Activated CD4-positive, alpha-beta memory T cell treated with anti-CD3 and anti-CD28 coated beads for 36 hours (primary cell): ENCODE measurements around the gene SPSB3. TPM values are rescaled to one million over a fixed set of nuclear protein-coding genes. Genes with fewer than 3 reads are reported as not detected.

Experiments
- CTCF ChIA-PET: fragments of 350-600 bp; sonication (Branson Sonifier 250); formaldehyde crosslinking; loops from one replicate; lab custom pipeline; 2021; ENCODE audit warnings: antibody characterized with exemption, inconsistent platforms; lab: Charles Lee
- POLR2A ChIA-PET: fragments of 350-600 bp; sonication (Branson Sonifier 250); formaldehyde crosslinking; loops from one replicate; lab custom pipeline; 2021; ENCODE audit warnings: antibody characterized with exemption; lab: Charles Lee
- DNase-seq: peaks from one replicate; pipeline ENCODE4 v3.0.0-alpha.2; 2020
- H3K27ac Mint-ChIP-seq: one replicate; pipeline ENCODE4 v1.8.0; 2021; ENCODE audit warnings: mixed read lengths
- H3K27me3 Mint-ChIP-seq: one replicate; pipeline ENCODE4 v1.8.0; 2021; ENCODE audit warnings: mixed read lengths
- H3K36me3 Mint-ChIP-seq: one replicate; pipeline ENCODE4 v1.8.0; 2021; ENCODE audit warnings: mixed read lengths
- H3K4me1 Mint-ChIP-seq: one replicate; pipeline ENCODE4 v1.8.0; 2021; ENCODE audit warnings: low read depth, mixed read lengths
- H3K4me3 Mint-ChIP-seq: one replicate; pipeline ENCODE4 v1.8.0; 2021; ENCODE audit warnings: mild to moderate bottlenecking, mixed read lengths
- H3K9me3 Mint-ChIP-seq: one replicate; pipeline ENCODE4 v1.8.0; 2021; ENCODE audit warnings: mixed read lengths
- intact Hi-C: fragments of 100-400 bp; cut with micrococcal nuclease; formaldehyde crosslinking; loops from one replicate; pipeline ENCODE4 v1.15.1; 2023
- total RNA-seq, 2 experiments: library from RNA; stranded (reverse); gene quantifications; one replicate each; pipeline ENCODE4 v1.2.3, GENCODE V29; 2021

The SPSB3 gene
- total RNA-seq, 2 experiments from 2014 or later = 21.2 to 21.8 TPM

DNA sequence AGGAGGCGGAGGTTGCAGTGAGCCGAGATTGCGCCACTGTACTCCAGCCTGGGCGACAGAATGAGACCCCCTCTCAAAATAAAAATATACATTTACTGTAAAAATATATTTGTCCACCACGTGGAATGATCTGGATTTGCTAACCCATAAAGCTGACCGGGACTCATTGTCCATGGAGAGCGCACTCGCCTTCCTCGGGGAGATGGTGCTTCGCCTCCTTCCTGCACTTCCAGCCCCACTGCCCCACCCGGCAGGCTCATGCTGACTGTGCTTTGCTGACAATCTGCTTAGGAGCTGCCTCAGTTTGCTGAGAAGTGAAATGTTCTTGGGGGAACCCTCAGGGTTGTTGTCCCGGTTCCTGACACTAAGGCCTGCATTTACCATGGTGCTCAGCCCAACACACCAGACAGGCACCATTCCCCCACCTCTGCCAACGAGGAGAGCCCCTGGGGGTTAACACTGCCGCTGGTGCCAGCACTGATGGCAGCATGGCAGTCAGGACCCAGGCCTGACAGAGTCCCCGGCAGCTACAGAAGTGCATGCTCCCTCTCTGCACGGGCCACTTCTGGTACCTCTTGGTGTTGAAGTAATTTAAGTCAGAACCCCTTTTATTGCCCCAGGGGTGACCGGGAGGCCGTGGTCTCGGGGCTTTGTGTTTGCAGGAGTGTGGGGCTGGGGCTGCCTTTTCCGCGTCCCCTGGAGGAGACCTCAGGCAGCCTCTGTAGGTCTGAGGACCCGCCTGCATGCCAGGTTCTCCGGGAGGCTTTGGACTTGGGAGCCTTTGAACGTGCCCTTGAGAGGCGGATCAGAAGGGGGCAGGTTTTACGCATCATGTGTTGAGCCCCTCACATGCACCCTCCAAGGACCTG is 2.8 kb upstream of the SPSB3 start:
- no peak for DNase-seq
- H3K36me3 Mint-ChIP-seq = peaks cover 6% of the 10 kb centered on the region
- no peak overlapping the region for H3K27ac Mint-ChIP-seq
- ChIA-PET CTCF (interaction anchor here (3.5 kb wide), 1 partner anchor 12 kb away, joined by 42 read pairs; the partner anchor contains the start of genes EME2, MRPS34 and NME3), POLR2A (interaction anchor here (0.6 kb wide), 1 partner anchor 50 kb away, joined by 3 read pairs; no protein-coding TSS in a partner anchor)
- H3K4me3 Mint-ChIP-seq = peak overlapping the region; percentile 45
- peaks cover 20% of the 10 kb centered on the region for H3K4me1 Mint-ChIP-seq
- H3K9me3 Mint-ChIP-seq = no peaks in the 10 kb centered on the region
- intact Hi-C loops = no loop called here
- H3K27me3 Mint-ChIP-seq = no peaks in the 10 kb centered on the region

DNA sequence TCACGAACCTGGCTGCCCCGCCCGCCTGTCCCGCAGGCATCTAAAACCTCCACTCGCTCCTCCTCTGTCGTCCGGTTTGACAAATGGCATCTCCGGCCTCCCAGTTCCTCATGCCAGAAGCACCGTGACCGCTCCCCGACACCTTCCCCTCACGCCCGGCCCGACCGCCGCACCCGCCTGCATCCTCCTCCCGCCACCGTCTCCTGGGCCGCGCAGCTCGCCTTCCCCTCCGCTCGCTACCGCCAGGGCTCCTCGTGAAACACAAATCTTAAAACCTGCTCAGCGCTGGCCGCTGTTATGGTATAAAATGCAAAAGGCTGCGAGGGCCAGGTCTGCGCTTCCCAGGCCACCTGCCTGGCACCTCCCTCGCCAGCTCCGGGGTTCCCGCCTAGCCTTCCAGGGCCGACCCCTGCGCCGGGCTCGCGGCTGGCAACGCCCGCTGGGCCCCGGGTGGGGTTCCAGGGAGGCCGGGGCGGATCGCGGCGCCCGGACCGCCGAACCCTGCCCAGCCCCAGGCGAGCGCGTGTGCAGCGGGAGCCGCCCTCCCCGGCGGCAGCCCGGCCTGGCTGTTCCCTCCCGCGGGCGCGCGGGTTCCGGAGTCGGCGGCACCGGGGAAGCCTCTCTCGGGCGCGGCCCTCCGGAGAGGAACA is 488 bp downstream of the SPSB3 start:
- H3K9me3 Mint-ChIP-seq = no peaks in the 10 kb centered on the region
- peaks cover 20% of the 10 kb centered on the region for H3K4me1 Mint-ChIP-seq
- intact Hi-C loops = loop anchor here (1.0 to 2.0 kb wide), 3 partner anchors 9 to 161 kb away; partner anchors contain the start of genes HAGH, MRPS34 and MSRB1
- H3K27ac Mint-ChIP-seq = peak overlapping the region; percentile 65
- no peaks in the 10 kb centered on the region for H3K27me3 Mint-ChIP-seq
- POLR2A ChIA-PET = interaction anchor here (0.7 to 5.4 kb wide), 10 partner anchors 8 to 403 kb away, joined by 3 to 56 read pairs (median 4); partner anchors contain the start of genes EME2, FAHD1, HAGH and MRPS34
- CTCF ChIA-PET = interaction anchor here (0.9 to 3.5 kb wide), 11 partner anchors 9 to 374 kb away, joined by 3 to 42 read pairs (median 3); partner anchors contain the start of genes EME2, JPT2, MAPK8IP3 and MRPS34
- peaks cover 3% of the 10 kb centered on the region for H3K36me3 Mint-ChIP-seq
- H3K4me3 Mint-ChIP-seq = peak overlapping the region; percentile 76
- peak; percentile 47 for DNase-seq

DNA sequence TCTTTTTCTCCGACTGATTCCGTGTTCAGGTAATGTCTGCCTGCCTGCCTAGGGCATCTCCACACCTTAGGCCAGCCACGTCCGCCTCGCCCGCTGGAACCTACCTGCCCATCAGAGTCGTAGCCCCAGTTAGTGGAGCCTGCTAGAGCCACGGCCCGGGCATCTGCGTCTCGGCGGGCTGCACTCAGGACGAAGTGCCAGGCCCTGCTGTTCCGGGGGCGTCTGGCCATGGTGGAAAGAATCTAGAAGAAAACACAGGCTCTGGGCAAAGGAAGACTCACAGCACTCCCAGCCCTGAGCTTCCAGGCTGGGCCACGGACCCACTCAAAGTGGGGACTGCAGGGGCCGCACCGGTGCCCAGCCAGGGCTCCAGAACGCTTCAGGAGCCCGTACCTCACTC is 1.1 kb downstream of the SPSB3 start:
- no peak overlapping the region for H3K27ac Mint-ChIP-seq
- peaks cover 3% of the 10 kb centered on the region for H3K36me3 Mint-ChIP-seq
- CTCF ChIA-PET = interaction anchor here (3.5 kb wide), 1 partner anchor 8 kb away, joined by 42 read pairs; the partner anchor contains the start of genes EME2, MRPS34 and NME3
- peaks cover 20% of the 10 kb centered on the region for H3K4me1 Mint-ChIP-seq
- intact Hi-C loops = no loop called here
- peak overlapping the region; percentile 76 for H3K4me3 Mint-ChIP-seq
- no peaks in the 10 kb centered on the region for H3K9me3 Mint-ChIP-seq
- POLR2A ChIA-PET = interaction anchor here (0.7 to 5.4 kb wide), 4 partner anchors 10 to 374 kb away, joined by 3 to 56 read pairs (median 3); partner anchors contain the start of genes EME2, MRPS34, NME3 and TRAF7
- DNase-seq = no peak
- H3K27me3 Mint-ChIP-seq = no peaks in the 10 kb centered on the region

DNA sequence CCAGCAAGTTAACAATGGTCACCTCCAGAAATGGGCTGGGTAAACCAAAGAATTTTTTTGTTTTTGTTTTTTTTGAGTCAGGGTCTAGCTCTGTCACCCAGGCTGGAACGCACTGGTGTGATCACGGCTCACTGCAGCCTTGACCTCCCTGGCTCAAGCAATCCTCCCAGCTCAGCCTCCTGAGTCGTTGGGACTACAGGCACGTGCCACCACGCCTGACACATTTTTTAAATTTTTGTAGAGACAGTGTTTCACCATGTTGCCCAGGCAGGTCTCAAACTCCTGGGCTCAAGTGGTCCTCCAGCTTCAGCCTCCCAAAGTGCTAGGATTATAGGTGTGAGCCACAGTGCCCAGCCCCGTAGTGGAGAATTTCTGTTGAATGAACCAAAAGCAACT is 1.7 kb downstream of the SPSB3 start:
- Mint-ChIP-seq H3K4me3 (peak overlapping the region; percentile 76), H3K27me3 (no peaks in the 10 kb centered on the region), H3K9me3 (no peaks in the 10 kb centered on the region), H3K27ac (no peak overlapping the region), H3K36me3 (peaks cover 3% of the 10 kb centered on the region), H3K4me1 (peaks cover 20% of the 10 kb centered on the region)
- ChIA-PET POLR2A (interaction anchor here (1.0 to 5.4 kb wide), 3 partner anchors 10 to 375 kb away, joined by 3 to 56 read pairs (median 3); partner anchors contain the start of genes EME2, MRPS34, NME3 and TRAF7), CTCF (no interaction called here)
- DNase-seq = no peak
- intact Hi-C loops = no loop called here

DNA sequence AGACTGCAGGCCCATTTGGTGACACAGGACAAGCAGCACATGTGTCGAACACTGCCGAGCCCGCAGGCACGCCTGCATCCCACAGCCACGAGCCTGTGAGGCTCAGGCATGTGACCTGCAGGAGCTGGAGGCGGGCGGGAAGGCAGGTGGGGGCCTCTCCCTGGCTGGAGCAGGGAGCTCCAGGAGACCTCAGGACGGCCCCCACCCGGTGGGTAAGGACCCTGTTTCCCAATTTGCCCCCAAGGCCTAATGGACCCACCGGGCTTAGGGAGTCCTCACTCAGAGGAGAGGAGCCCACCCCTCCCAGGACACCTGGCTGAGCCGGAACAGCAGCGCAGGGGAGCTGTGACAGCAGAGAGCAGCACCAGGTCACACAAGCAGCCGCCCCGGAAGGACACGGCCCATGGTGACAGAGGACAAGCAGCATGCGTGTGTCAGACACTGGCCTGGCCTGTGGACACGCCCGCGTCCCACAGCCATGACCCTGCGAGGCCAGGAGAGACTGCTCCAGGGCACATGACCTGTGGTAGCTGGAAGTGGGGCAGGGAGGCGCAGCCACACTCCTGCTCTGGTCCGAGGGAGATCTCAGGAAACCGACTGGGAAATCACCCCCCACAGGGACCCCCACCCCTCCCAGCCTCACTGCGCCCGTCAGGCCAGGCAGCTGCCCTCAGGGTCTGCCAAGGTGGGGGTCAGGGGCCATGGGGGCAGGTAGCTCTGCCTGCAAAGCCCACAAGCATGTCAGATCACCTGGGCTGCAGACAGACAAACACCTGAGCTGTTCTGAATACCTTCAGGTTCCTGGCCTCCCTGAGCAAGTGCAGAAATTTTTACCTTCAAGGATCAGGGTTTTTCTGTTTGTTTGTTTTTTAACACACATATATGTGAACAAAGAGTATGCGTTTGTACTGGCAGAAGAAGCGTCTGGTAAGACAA is 2.4 kb downstream of the SPSB3 start:
- intact Hi-C loops = no loop called here
- CTCF ChIA-PET = no interaction called here
- Mint-ChIP-seq H3K4me1 (peaks cover 16% of the 10 kb centered on the region), H3K27me3 (no peaks in the 10 kb centered on the region), H3K27ac (peak overlapping the region; percentile 49), H3K36me3 (peaks cover 3% of the 10 kb centered on the region), H3K9me3 (no peaks in the 10 kb centered on the region), H3K4me3 (peak overlapping the region; percentile 32)
- no peak for DNase-seq
- POLR2A ChIA-PET = interaction anchor here (1.0 to 5.4 kb wide), 3 partner anchors 9 to 375 kb away, joined by 3 to 56 read pairs (median 3); partner anchors contain the start of genes EME2, MRPS34, NME3 and TRAF7

DNA sequence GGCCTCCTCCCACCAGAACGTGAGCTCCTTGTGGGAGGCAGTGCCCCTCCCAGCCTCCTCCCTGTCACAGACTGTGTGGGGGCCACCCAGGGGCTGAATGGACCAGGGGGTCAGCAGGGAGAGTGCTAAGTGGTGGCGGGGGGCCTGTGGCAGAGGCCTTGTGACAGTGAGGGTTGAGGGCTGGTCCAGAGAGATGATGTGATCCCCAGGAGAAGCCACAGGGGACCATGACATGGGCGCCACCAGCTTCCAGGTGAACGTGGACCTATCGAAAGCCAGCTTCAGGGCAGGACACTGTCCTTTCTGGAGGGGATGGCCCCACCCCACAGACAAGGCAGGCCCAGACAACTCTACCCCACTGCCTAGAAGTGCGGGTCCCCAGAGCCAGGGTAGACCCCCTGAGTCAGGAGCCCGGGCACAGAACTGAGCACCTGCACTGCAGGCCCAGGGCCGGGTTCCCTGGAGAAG is 3.1 kb downstream of the SPSB3 start:
- CTCF ChIA-PET = no interaction called here
- no peak for DNase-seq
- H3K27me3 Mint-ChIP-seq = no peaks in the 10 kb centered on the region

DNA sequence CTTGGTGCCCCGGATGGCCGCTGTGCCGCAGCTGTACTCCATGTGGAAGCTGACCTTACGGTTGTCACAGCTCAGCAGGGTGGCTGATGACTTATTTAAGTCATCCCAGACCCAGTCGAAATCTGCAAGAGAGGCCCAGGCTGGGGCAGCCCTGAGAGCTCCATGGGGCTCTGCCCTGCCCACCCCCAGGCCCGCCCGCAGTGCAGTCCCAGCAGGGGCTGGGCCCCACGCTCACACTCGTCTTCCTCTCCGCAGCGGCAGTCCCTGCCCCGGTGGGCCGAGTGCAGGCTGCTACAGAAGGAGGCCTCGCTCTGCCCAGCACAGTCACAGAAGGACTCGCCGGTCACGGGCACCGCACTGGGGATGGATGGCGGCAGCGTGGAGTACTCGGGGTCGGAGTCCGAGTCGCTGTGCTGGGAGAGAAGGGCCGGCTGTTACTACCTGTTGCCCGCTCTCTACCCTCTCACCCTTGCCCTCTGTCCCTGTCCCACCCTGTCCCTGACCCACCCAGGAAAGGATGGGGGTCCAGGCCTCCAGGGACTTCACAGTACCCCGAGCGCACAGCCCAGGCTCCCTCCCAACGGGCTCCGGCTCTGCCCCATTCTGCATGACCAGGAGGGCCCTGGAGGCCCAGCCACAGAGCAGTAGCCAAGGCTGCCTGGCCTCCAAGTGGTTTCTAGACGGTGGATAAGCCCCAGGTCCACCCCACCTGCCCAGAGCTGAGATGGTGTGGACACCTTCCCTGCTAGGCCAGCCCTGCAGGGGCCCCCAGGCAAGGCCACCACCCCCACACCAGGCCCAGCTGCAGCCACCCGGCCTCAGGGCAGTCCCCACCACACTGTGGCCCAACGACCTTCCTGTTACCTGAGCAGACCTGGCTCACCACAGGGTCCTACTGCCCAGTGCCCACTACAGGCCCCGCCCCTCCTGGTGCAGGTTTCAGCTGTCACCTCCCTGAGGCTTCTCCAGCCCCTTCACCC is 3.9 kb downstream of the SPSB3 start:
- H3K27me3 Mint-ChIP-seq = no peaks in the 10 kb centered on the region
- peaks cover 15% of the 10 kb centered on the region for H3K4me1 Mint-ChIP-seq
- CTCF ChIA-PET = no interaction called here
- H3K4me3 Mint-ChIP-seq = no peak overlapping the region
- H3K27ac Mint-ChIP-seq = no peak overlapping the region
- POLR2A ChIA-PET = interaction anchor here (5.4 kb wide), 1 partner anchor 8 kb away, joined by 56 read pairs; the partner anchor contains the start of genes EME2, MRPS34 and NME3
- intact Hi-C loops = no loop called here
- no peak for DNase-seq
- H3K36me3 Mint-ChIP-seq = peaks cover 3% of the 10 kb centered on the region
- no peaks in the 10 kb centered on the region for H3K9me3 Mint-ChIP-seq

More for the DNA sequence above, 3.1 kb downstream of the SPSB3 start:
- H3K27ac Mint-ChIP-seq = no peak overlapping the region
- peaks cover 14% of the 10 kb centered on the region for H3K4me1 Mint-ChIP-seq
- POLR2A ChIA-PET = interaction anchor here (5.4 kb wide), 1 partner anchor 9 kb away, joined by 56 read pairs; the partner anchor contains the start of genes EME2, MRPS34 and NME3
- H3K9me3 Mint-ChIP-seq = no peaks in the 10 kb centered on the region
- H3K36me3 Mint-ChIP-seq = peaks cover 3% of the 10 kb centered on the region
- intact Hi-C loops = no loop called here
- no peak overlapping the region for H3K4me3 Mint-ChIP-seq

DNA sequence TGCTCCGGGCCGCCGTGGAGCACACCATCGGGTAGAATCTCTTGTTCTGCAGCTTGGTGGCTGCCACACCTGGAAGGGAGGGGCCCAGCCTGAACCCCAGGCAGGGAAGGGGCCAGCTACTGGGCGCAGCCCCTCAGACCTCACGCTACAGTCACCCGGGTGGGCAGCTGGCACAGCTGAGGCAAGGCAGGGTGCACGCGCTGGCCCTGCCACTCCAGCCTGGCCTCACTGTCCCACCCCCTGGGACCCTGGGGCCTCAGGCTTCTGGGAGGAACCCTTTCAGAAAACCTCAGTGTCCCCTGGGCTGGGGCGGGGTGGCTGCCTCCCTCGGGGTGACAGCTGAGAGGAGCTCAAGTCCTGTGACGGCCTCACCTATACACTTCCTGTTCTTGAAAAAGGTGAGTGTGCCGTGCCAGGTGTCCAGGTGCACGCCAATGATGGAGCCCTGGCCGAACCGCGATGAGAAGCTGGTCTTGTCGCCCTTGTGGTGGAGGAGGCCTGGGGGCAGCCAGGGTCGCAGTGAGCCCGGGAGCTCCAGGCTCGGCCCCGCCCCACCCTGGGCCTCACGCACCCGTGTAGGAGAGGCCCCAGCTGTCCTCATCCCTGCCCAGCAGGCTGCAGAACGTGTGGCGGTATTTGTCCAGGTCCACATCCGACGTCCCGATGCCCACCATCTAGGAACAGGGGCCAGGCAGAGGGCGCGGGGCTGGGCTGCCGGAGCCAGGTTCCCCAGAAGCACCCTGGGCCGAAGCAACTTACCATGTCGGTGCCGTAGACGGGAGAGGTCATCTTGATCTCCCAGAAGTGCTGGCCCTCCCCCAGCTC is 4.8 kb downstream of the SPSB3 start:
- Mint-ChIP-seq H3K27ac (no peak overlapping the region), H3K27me3 (no peaks in the 10 kb centered on the region), H3K4me1 (peaks cover 11% of the 10 kb centered on the region), H3K36me3 (no peaks in the 10 kb centered on the region), H3K9me3 (no peaks in the 10 kb centered on the region), H3K4me3 (no peak overlapping the region)
- DNase-seq = no peak
- ChIA-PET CTCF (no interaction called here), POLR2A (no interaction called here)
- intact Hi-C loops = no loop called here

DNA sequence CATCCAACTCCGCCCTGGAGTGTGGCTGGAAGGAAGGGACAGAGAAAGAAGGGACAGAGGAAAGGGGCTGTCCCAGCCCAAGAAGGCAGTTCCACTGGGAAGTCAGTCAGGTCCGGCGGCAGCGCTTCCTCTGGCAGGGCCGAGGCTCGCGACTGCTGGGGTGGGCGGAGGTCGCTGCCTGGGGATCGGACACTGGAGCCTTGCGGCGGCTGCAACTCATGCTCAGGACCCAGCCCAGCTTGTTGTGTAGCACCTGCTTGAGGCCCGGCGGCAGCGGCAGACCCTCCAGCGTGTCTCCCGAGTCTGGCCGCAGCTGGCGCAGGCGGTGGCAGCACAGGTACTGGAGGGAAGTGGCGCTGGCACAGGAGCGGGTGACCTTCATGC is 5.4 kb downstream of the SPSB3 start:
- Mint-ChIP-seq H3K36me3 (peaks cover 6% of the 10 kb centered on the region), H3K4me3 (no peak overlapping the region), H3K27ac (peak overlapping the region; percentile 18), H3K4me1 (peaks cover 11% of the 10 kb centered on the region), H3K27me3 (no peaks in the 10 kb centered on the region), H3K9me3 (no peaks in the 10 kb centered on the region)
- ChIA-PET CTCF (no interaction called here), POLR2A (no interaction called here)
- no peak for DNase-seq
- intact Hi-C loops = no loop called here

DNA sequence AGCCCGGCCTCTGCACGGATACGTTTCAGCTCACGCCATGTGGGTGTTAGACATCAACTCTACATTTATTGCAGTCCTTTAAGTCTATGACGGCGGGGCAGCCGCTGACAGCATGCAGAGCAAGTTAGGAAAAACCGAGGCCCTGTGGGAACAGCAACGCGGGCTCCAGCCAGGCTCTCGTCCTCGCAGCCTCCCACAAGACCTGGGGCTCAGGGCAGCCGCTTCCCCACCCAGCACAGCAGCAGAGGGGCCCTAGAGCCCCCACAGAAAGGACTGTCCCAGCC is 5.8 kb downstream of the SPSB3 start:
- Mint-ChIP-seq H3K36me3 (peaks cover 9% of the 10 kb centered on the region), H3K4me3 (no peak overlapping the region), H3K27ac (peak overlapping the region; percentile 18), H3K9me3 (no peaks in the 10 kb centered on the region), H3K4me1 (peaks cover 9% of the 10 kb centered on the region), H3K27me3 (no peaks in the 10 kb centered on the region)
- DNase-seq = no peak
- intact Hi-C loops = no loop called here
- CTCF ChIA-PET = no interaction called here
- POLR2A ChIA-PET = no interaction called here
